Endothelial cell (in vitro differentiated cells): ENCODE results near the gene ADCY3. TPM values are rescaled to one million over a fixed set of nuclear protein-coding genes. Genes with fewer than 3 reads are reported as not detected.
A peak's percentile ranks its signal among the peaks of the same experiment; 100 is the strongest.

ENCODE experiments used
- DNase-seq: peaks from one replicate; pipeline ENCODE4 v3.0.0; 2021; ENCODE audit warnings: low spot score
- H3K27ac Mint-ChIP-seq: one replicate; pipeline ENCODE4 v1.8.0; 2021; ENCODE audit warnings: mixed read lengths, inconsistent platforms; ENCODE audit not compliant: unreplicated experiment
- H3K27me3 Mint-ChIP-seq: one replicate; pipeline ENCODE4 v1.8.0; 2021; ENCODE audit warnings: mild to moderate bottlenecking, moderate library complexity, mixed read lengths, inconsistent platforms; ENCODE audit not compliant: unreplicated experiment
- H3K36me3 Mint-ChIP-seq: one replicate; pipeline ENCODE4 v1.8.0; 2021; ENCODE audit warnings: mild to moderate bottlenecking, low read depth, mixed read lengths, inconsistent platforms; ENCODE audit not compliant: unreplicated experiment
- H3K4me1 Mint-ChIP-seq: one replicate; pipeline ENCODE4 v1.8.0; 2021; ENCODE audit warnings: mild to moderate bottlenecking, mixed read lengths, inconsistent platforms; ENCODE audit not compliant: unreplicated experiment
- H3K4me3 Mint-ChIP-seq: one replicate; pipeline ENCODE4 v1.8.0; 2021; ENCODE audit warnings: mild to moderate bottlenecking, mixed read lengths, inconsistent platforms; ENCODE audit not compliant: unreplicated experiment
- H3K9me3 Mint-ChIP-seq: one replicate; pipeline ENCODE4 v1.8.0; 2021; ENCODE audit warnings: mixed read lengths, inconsistent platforms; ENCODE audit not compliant: unreplicated experiment
- total RNA-seq: library from RNA; stranded (reverse); fragmentation: NEBNext Ultra II Directional; extraction: Animal tissue kit (Norgen Biotek cat#: 25700); gene quantifications from one replicate; pipeline ENCODE4 v1.2.1, GENCODE V29; 2021; ENCODE audit not compliant: unreplicated experiment
- TF ChIP-seq, protein P1 (sequence below): fragments of 200-600 bp; sonication (generic); IDR thresholded peaks from one replicate; pipeline ENCODE4 v1.5.0; 2021; ENCODE audit warnings: antibody characterized with exemption; ENCODE audit not compliant: unreplicated experiment

Gene ADCY3
- total RNA-seq, 1 donor from 2014 or later: 88.0 TPM

DNA sequence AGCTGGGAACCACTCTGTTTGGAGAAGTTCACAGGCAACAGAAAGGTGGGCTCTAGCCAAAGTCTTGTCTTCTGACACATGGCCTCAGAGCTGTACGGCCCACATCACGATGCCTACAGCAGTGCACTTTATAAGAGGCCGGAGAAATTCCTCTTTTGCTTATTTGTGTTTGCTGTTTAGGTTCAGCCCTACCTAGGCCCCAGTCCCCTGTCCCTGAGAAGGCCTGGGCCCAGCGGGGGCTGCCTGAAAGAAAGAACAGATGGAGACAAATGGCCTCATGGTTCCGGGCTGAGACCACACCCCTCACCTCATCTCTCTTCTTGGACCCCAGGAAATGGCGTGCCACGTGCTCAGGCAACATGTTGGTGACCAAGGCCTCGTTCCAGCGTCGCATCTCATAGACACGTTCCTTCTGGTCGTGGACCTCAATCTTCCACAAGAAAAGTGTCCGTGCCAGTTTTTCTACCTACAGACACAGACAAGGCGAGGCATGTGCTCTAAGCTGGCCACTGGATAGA is 95.9 kb downstream of the ADCY3 start:
- DNase-seq: no peak
- no peaks in the 10 kb centered on the region for H3K9me3 Mint-ChIP-seq
- H3K4me1 Mint-ChIP-seq: peaks cover 24% of the 10 kb centered on the region
- no peak overlapping the region for H3K4me3 Mint-ChIP-seq
- peaks cover 39% of the 10 kb centered on the region for H3K36me3 Mint-ChIP-seq
- TF ChIP-seq, protein P1, sequence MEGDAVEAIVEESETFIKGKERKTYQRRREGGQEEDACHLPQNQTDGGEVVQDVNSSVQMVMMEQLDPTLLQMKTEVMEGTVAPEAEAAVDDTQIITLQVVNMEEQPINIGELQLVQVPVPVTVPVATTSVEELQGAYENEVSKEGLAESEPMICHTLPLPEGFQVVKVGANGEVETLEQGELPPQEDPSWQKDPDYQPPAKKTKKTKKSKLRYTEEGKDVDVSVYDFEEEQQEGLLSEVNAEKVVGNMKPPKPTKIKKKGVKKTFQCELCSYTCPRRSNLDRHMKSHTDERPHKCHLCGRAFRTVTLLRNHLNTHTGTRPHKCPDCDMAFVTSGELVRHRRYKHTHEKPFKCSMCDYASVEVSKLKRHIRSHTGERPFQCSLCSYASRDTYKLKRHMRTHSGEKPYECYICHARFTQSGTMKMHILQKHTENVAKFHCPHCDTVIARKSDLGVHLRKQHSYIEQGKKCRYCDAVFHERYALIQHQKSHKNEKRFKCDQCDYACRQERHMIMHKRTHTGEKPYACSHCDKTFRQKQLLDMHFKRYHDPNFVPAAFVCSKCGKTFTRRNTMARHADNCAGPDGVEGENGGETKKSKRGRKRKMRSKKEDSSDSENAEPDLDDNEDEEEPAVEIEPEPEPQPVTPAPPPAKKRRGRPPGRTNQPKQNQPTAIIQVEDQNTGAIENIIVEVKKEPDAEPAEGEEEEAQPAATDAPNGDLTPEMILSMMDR: no peak
- peaks cover 7% of the 10 kb centered on the region for H3K27me3 Mint-ChIP-seq
- H3K27ac Mint-ChIP-seq: no peak overlapping the region

DNA sequence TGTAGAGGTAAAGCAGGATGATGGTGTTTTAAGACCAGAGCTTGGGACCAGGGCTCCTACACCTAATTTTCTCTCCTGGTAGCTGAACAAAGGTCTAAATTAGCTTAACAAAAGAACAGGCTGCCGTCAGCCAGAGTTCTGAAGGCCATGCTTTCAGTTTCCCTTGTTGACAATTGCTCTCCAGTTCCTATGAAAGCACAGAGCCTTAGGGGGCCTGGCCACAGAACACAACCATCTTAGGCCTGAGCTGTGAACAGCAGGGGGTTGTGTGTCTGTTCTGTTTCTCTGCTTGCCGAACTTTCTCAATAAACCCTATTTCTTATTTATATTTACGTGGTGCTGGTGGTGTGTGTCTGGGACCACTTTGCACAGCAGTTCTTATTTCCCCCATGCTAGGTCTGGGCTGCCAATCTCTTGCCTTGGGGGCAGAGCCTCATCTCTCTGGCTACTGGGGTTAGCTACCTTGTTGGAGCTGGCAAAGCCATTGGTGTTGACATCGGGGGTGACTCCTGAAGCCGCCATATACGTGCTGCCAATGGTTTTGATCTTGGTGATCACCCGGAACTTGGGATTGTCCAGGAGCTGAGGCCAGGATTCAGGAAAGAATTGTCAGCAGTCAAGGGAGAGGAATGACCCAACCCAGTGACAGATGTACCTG is 97.9 kb downstream of the ADCY3 start:
- no peak for DNase-seq
- Mint-ChIP-seq H3K9me3 (no peaks in the 10 kb centered on the region), H3K27ac (no peak overlapping the region), H3K4me3 (peak overlapping the region; percentile 47), H3K4me1 (peaks cover 18% of the 10 kb centered on the region), H3K36me3 (peaks cover 39% of the 10 kb centered on the region), H3K27me3 (peaks cover 6% of the 10 kb centered on the region)
- TF ChIP-seq, protein P1: no peak

DNA sequence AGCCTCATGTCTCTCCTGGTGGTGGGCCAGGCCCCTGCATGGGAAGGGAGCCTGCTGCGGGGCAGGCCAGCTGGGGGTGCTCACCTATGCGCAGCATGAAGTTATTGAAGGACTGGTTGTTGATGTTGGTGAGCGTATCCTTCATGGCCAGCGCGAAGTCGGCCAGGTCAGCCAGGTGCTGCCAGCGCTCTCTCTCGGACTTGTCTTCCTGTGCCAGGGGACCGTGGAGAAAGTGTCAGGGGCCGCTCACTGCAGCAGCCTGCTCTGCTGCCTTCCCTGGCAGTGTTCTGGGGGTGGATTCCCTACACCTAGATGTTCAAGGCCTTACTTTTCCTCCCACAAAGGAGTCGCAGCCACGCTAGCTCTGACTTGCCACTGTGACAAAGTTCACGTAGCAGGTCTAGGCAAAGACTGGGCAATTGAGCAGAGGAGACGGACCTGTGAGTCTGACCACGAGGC is 98.6 kb downstream of the ADCY3 start:
- TF ChIP-seq, protein P1: no peak
- H3K27ac Mint-ChIP-seq: no peak overlapping the region

DNA sequence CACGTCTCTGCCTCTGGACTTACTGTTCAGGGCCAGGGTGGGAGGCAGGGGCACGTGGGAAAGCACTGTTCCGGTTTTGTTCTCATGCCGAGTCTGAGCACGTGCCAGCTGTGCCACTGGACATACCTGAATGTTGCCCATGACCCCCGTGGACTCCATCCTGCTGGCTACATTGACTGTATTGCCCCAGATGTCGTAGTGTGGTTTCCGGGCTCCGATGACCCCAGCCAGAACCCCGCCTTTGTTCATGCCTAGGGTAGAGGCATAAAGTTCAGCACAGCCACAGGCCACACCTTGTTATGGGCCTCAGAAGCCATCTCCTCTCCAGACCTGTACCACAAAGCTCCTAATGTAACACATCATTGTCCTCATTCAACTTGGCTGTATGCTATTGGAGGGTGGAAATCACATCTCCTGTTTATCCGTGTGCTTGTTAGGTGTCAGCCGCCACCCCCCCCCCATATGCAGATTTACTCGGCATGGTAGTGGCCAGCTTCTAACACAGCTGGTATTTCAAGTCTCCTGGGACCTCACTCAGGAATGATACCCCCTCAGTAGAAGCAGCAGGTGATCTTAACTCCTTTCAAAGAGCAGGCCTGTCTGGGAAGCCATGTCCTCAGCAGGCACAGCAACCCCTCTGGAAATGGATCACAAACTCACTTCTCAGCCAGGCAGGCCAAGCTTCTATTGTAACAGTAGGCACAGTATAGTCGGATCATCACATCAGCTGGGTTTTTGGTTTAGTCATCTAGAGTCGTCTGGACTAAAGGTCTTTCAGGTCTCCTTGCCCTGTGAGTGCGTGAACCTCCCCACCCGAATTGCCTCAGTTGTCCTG is 99.2 kb downstream of the ADCY3 start:
- Mint-ChIP-seq H3K4me3 (peak overlapping the region; percentile 73), H3K27me3 (peaks cover 4% of the 10 kb centered on the region), H3K4me1 (peaks cover 11% of the 10 kb centered on the region), H3K36me3 (peaks cover 47% of the 10 kb centered on the region), H3K27ac (peak overlapping the region; percentile 61), H3K9me3 (no peaks in the 10 kb centered on the region)
- TF ChIP-seq, protein P1: no peak
- no peak for DNase-seq

More for the DNA sequence above, 98.6 kb downstream of the ADCY3 start:
- no peaks in the 10 kb centered on the region for H3K9me3 Mint-ChIP-seq
- H3K4me1 Mint-ChIP-seq: peaks cover 16% of the 10 kb centered on the region
- peak overlapping the region; percentile 42 for H3K4me3 Mint-ChIP-seq
- DNase-seq: no peak
- peaks cover 6% of the 10 kb centered on the region for H3K27me3 Mint-ChIP-seq
- peaks cover 46% of the 10 kb centered on the region for H3K36me3 Mint-ChIP-seq
